Dedifferentiated amniotic fluid mesenchymal stem cell (primary cell): Measurements from ENCODE around the gene PDF.
"Not testable (repeated sequence)": the region's sequence is repeated elsewhere in the genome, so short reads cannot be mapped to it uniquely, and the experiment has no call there.

ENCODE experiments used
- DNase-seq: peaks from one replicate; pipeline ENCODE4 v3.0.0-alpha.2; 2016; ENCODE audit errors: extremely low spot score

The PDF gene

GRCh38 chr16:69330286-69331109 is at the start of gene PDF:
Gene PDF (minus strand): TSS chr16:69330588. CDS start chr16:69330570, 18 bp downstream.
- peak; percentile 90 for DNase-seq

- no peak for DNase-seq
Observed at GRCh38 chr16:69378760-69379159, 48.4 kb upstream of the PDF start.

GRCh38 chr16:69378036-69378435 is 47.6 kb upstream of the PDF start:
- no peak for DNase-seq

GRCh38 chr16:69376393-69377059 is 46.1 kb upstream of the PDF start:
- DNase-seq, result no peak

- DNase-seq, result no peak
Observed at GRCh38 chr16:69373019-69373418, 42.6 kb upstream of the PDF start.

- DNase-seq, result no peak
Observed at GRCh38 chr16:69371564-69371963, 41.2 kb upstream of the PDF start.

- no peak for DNase-seq
Observed at GRCh38 chr16:69368866-69369265, 38.5 kb upstream of the PDF start.

- no peak for DNase-seq
Observed at GRCh38 chr16:69367980-69368379, 37.6 kb upstream of the PDF start.

GRCh38 chr16:69366431-69366830 is 36.0 kb upstream of the PDF start:
- no peak for DNase-seq

GRCh38 chr16:69365901-69366300 is 35.5 kb upstream of the PDF start:
- DNase-seq, result no peak

- DNase-seq, result no peak
Observed at GRCh38 chr16:69364088-69364487, 33.7 kb upstream of the PDF start.

GRCh38 chr16:69363281-69363717 is 32.9 kb upstream of the PDF start:
- no peak for DNase-seq

GRCh38 chr16:69360070-69360469 is 29.7 kb upstream of the PDF start:
- not testable (repeated sequence) for DNase-seq

GRCh38 chr16:69351309-69352027 is 21.1 kb upstream of the PDF start, which contains the start of gene TMED6:
Gene TMED6 (minus strand): TSS chr16:69351786. CDS start chr16:69351753, 33 bp downstream.
- no peak for DNase-seq

- DNase-seq, result no peak
Observed at GRCh38 chr16:69350536-69351133, 20.2 kb upstream of the PDF start.

- no peak for DNase-seq
Observed at GRCh38 chr16:69349536-69349935, 19.1 kb upstream of the PDF start.

- no peak for DNase-seq
Observed at GRCh38 chr16:69348222-69348621, 17.8 kb upstream of the PDF start.

GRCh38 chr16:69346683-69347082 is 16.3 kb upstream of the PDF start:
- DNase-seq, result no peak

GRCh38 chr16:69345923-69346322 is 15.5 kb upstream of the PDF start:
- no peak for DNase-seq

- DNase-seq, result no peak
Observed at GRCh38 chr16:69344171-69344570, 13.8 kb upstream of the PDF start.

GRCh38 chr16:69340095-69340644 is 9.8 kb upstream of the PDF start:
- DNase-seq, result no peak
